Tibial artery (tissue), 4 donors: ENCODE measurements around the gene TUBGCP3.

Experiments used
- DNase-seq, 2 donors: peaks; one replicate each; pipeline ENCODE4 v3.0.0-alpha.2; 2019
- H3K27ac ChIP-seq, 2 donors: fragments of 200-600 bp; sonication (generic) in 1 of 2; 1 replicate in 1 of 2; 2 replicates in 1 of 2; pipeline ENCODE4 v1.5.1; 2018 to 2019; ENCODE audit warnings: mild to moderate bottlenecking in 1 of 2
- H3K27me3 ChIP-seq, 2 donors: fragments of 200-600 bp; sonication (generic) in 1 of 2; one replicate each; pipeline versions ENCODE4 v1.5.1 to v1.6.0; 2016 to 2019
- H3K36me3 ChIP-seq, 3 donors: fragments of 200-600 bp; sonication (generic) in 2 of 3; one replicate each; pipeline ENCODE4 v1.5.1; 2016 to 2019; ENCODE audit warnings: mild to moderate bottlenecking in 2 of 3
- H3K4me1 ChIP-seq, 4 donors: fragments of 200-600 bp; sonication (generic) in 2 of 4; 1 replicate in 3 of 4; 2 replicates in 1 of 4; pipeline ENCODE4 v1.5.1; 2016 to 2019
- H3K4me3 ChIP-seq, 2 donors: fragments of 200-600 bp; sonication (generic) in 1 of 2; 1 replicate in 1 of 2; 2 replicates in 1 of 2; pipeline ENCODE4 v1.5.1; 2018 to 2019; ENCODE audit warnings: mild to moderate bottlenecking in 2 of 2
- H3K9me3 ChIP-seq, 3 donors: fragments of 200-600 bp; sonication (generic) in 1 of 3; one replicate each; pipeline ENCODE4 v1.5.1; 2016 to 2019
- CTCF ChIP-seq, 2 experiments: fragments of 200-600 bp in 1 of 2; fragments of 450-650 bp in 1 of 2; IDR thresholded peaks; one replicate each; pipeline ENCODE4 v1.5.1; 2017 to 2019; ENCODE audit warnings: antibody characterized with exemption in 2 of 2, mild to moderate bottlenecking in 1 of 2, moderate library complexity in 1 of 2
- intact Hi-C: fragments of 100-400 bp; cut with DNase I; formaldehyde crosslinking; loops from one replicate; pipeline ENCODE4 v1.15.0; 2023; ENCODE audit warnings: low total_unique reads

TUBGCP3 gene

GRCh38 chr13:112567161-112567862 lies 20.6 kb downstream of the TUBGCP3 start:
- Histone ChIP-seq H3K4me3 (no peak overlapping the region), H3K27me3 (no peaks in the 10 kb centered on the region), H3K36me3 (peaks cover 10 to 52% (median 27%) of the 10 kb centered on the region in 3 donors), H3K27ac (no peak overlapping the region), H3K9me3 (no peaks in the 10 kb centered on the region), H3K4me1 (peaks cover 0 to 10% (median 0%) of the 10 kb centered on the region in 4 donors)
- no peak for TF ChIP-seq CTCF (IDR thresholded peaks at IDR 0.05)
- no peak for DNase-seq
- intact Hi-C loops, result no loop called here

GRCh38 chr13:112562786-112563383 lies 25.1 kb downstream of the TUBGCP3 start:
- TF ChIP-seq CTCF (IDR thresholded peaks at IDR 0.05), result no peak
- Histone ChIP-seq H3K36me3 (peaks cover 5 to 64% (median 22%) of the 10 kb centered on the region in 3 donors), H3K27me3 (no peaks in the 10 kb centered on the region), H3K27ac (no peak overlapping the region), H3K4me1 (peaks cover 0 to 10% (median 0%) of the 10 kb centered on the region in 4 donors), H3K4me3 (no peak overlapping the region), H3K9me3 (no peaks in the 10 kb centered on the region)
- DNase-seq, result no peak
- intact Hi-C loops, result no loop called here

GRCh38 chr13:112562254-112562653 lies 25.7 kb downstream of the TUBGCP3 start:
- Histone ChIP-seq H3K27ac (no peak overlapping the region), H3K36me3 (peaks cover 10 to 64% (median 23%) of the 10 kb centered on the region in 3 donors), H3K9me3 (no peaks in the 10 kb centered on the region), H3K27me3 (no peaks in the 10 kb centered on the region), H3K4me3 (no peak overlapping the region), H3K4me1 (peaks cover 0 to 4% (median 0%) of the 10 kb centered on the region in 4 donors)
- no peak for TF ChIP-seq CTCF (IDR thresholded peaks at IDR 0.05)
- DNase-seq, result no peak
- intact Hi-C loops, result no loop called here

GRCh38 chr13:112561478-112561877 lies 26.5 kb downstream of the TUBGCP3 start:
- H3K27me3 ChIP-seq, result no peaks in the 10 kb centered on the region
- no peaks in the 10 kb centered on the region for H3K4me1 ChIP-seq
- no peaks in the 10 kb centered on the region for H3K9me3 ChIP-seq
- intact Hi-C loops, result no loop called here
- TF ChIP-seq CTCF (IDR thresholded peaks at IDR 0.05), result no peak
- H3K27ac ChIP-seq, result no peak overlapping the region
- no peak for DNase-seq
- peaks cover 10 to 59% (median 31%) of the 10 kb centered on the region in 3 donors for H3K36me3 ChIP-seq
- no peak overlapping the region for H3K4me3 ChIP-seq

GRCh38 chr13:112558696-112559418 lies 29.1 kb downstream of the TUBGCP3 start:
- Histone ChIP-seq H3K36me3 (peaks cover 33 to 71% (median 48%) of the 10 kb centered on the region in 3 donors), H3K27ac (no peak overlapping the region), H3K4me1 (no peaks in the 10 kb centered on the region), H3K27me3 (no peaks in the 10 kb centered on the region), H3K4me3 (no peak overlapping the region), H3K9me3 (no peaks in the 10 kb centered on the region)
- no peak for DNase-seq
- TF ChIP-seq CTCF (IDR thresholded peaks at IDR 0.05), result no peak
- intact Hi-C loops, result no loop called here
